CD8-positive, alpha-beta memory T cell (primary cell): Measurements from ENCODE around the gene TOR2A. TPM values are rescaled to one million over a fixed set of nuclear protein-coding genes. Genes with fewer than 3 reads are reported as not detected.
A peak's percentile ranks its signal among the peaks of the same experiment; 100 is the strongest.

Source experiments
- CTCF ChIA-PET: fragments of 350-600 bp; sonication (Branson Sonifier 250); formaldehyde crosslinking; loops from one replicate; lab custom pipeline; 2021; ENCODE audit warnings: antibody characterized with exemption; lab: Charles Lee
- POLR2A ChIA-PET: fragments of 350-600 bp; sonication (Branson Sonifier 250); formaldehyde crosslinking; loops from one replicate; lab custom pipeline; 2021; ENCODE audit warnings: antibody characterized with exemption; lab: Charles Lee
- DNase-seq, 5 donors: peaks; one replicate each; pipeline versions ENCODE4 v3.0.0 to v3.0.0-alpha.2; 2020 to 2022; ENCODE audit warnings: mixed read lengths in 1 of 5
- H3K27ac ChIP-seq: one replicate; pipeline ENCODE4 v1.7.0; 2013; ENCODE audit warnings: low read depth, mild to moderate bottlenecking, low read length, moderate library complexity
- H3K27me3 ChIP-seq: 2 replicates; pipeline ENCODE4 v1.7.0; 2013; ENCODE audit warnings: low read length, mild to moderate bottlenecking; ENCODE audit not compliant: insufficient read depth, poor library complexity, severe bottlenecking
- H3K36me3 ChIP-seq: 2 replicates; pipeline ENCODE4 v1.7.0; 2013; ENCODE audit warnings: mild to moderate bottlenecking, low read length, moderate library complexity; ENCODE audit not compliant: insufficient read depth
- H3K4me1 ChIP-seq: 2 replicates; pipeline ENCODE4 v1.7.0; 2013; ENCODE audit warnings: mild to moderate bottlenecking, low read length, moderate library complexity; ENCODE audit not compliant: insufficient read depth
- H3K4me3 ChIP-seq: 2 replicates; pipeline ENCODE4 v1.7.0; 2013; ENCODE audit warnings: mild to moderate bottlenecking, low read length
- H3K9me3 ChIP-seq: 2 replicates; pipeline ENCODE4 v1.7.0; 2013; ENCODE audit warnings: mild to moderate bottlenecking, low read length
- H3K27ac Mint-ChIP-seq, 8 donors: one replicate each; pipeline ENCODE4 v1.8.0; 2020 to 2021; ENCODE audit warnings: mixed read lengths in 8 of 8, mild to moderate bottlenecking in 6 of 8, inconsistent platforms in 3 of 8, moderate library complexity in 3 of 8
- H3K27me3 Mint-ChIP-seq, 2 donors: one replicate each; pipeline ENCODE4 v1.8.0; 2020 to 2021; ENCODE audit warnings: mixed read lengths in 2 of 2, mild to moderate bottlenecking in 1 of 2, moderate library complexity in 1 of 2
- H3K36me3 Mint-ChIP-seq, 3 donors: one replicate each; pipeline ENCODE4 v1.8.0; 2020 to 2021; ENCODE audit warnings: mixed read lengths in 3 of 3, inconsistent platforms in 1 of 3, mild to moderate bottlenecking in 1 of 3
- H3K4me1 Mint-ChIP-seq, 3 donors: one replicate each; pipeline ENCODE4 v1.8.0; 2020 to 2021; ENCODE audit warnings: mixed read lengths in 3 of 3, inconsistent platforms in 1 of 3, mild to moderate bottlenecking in 1 of 3
- H3K4me3 Mint-ChIP-seq, 7 donors: one replicate each; pipeline ENCODE4 v1.8.0; 2020 to 2021; ENCODE audit warnings: mixed read lengths in 7 of 7, mild to moderate bottlenecking in 6 of 7, moderate library complexity in 4 of 7, inconsistent platforms in 2 of 7
- H3K9me3 Mint-ChIP-seq, 5 donors: one replicate each; pipeline ENCODE4 v1.8.0; 2020 to 2022; ENCODE audit warnings: mixed read lengths in 5 of 5, mild to moderate bottlenecking in 3 of 5, moderate library complexity in 2 of 5, inconsistent platforms in 1 of 5
- polyA plus RNA-seq: library from polyadenylated mRNA; unstranded; fragments of 300-500 nt; fragmentation: Illumina TruSeq; gene quantifications from one replicate; pipeline ENCODE4 v1.2.3, GENCODE V29; 2021
- total RNA-seq, 2 experiments: library from RNA; stranded (reverse); gene quantifications; one replicate each; pipeline ENCODE4 v1.2.3, GENCODE V29; 2021

Gene TOR2A
- total and polyA plus RNA-seq, 3 experiments from 2014 or later: 30.7 to 37.0 (median 33.7) TPM

- peak overlapping the region; percentile 33 to 81 (median 55) for H3K4me3 Mint-ChIP-seq
These were observed 33.6 kb upstream of the TOR2A start for GRCh38 chr9:127768698-127769097.

GRCh38 chr9:127767909-127768331 is 32.8 kb upstream of the TOR2A start:
- H3K4me3 ChIP-seq: peak overlapping the region; percentile 38
- peak overlapping the region; percentile 79 to 98 (median 90) for H3K27ac Mint-ChIP-seq

More at GRCh38 chr9:127768698-127769097, 33.6 kb upstream of the TOR2A start:
- Histone ChIP-seq H3K27me3 (no peaks in the 10 kb centered on the region), H3K4me3 (no peak overlapping the region), H3K4me1 (peaks cover 89% of the 10 kb centered on the region), H3K9me3 (no peaks in the 10 kb centered on the region), H3K36me3 (peaks cover 19% of the 10 kb centered on the region), H3K27ac (peak overlapping the region; percentile 8)
- ChIA-PET POLR2A (interaction anchor here (0.6 to 3.7 kb wide), 4 partner anchors 10 to 856 kb away, joined by 3 to 54 read pairs (median 6); partner anchors contain the start of gene CDK9), CTCF (interaction anchor here (1.3 to 4.5 kb wide), 7 partner anchors 9 to 101 kb away, joined by 3 to 27 read pairs (median 6); partner anchors contain the start of genes CDK9, SH2D3C and TOR2A)
- peaks cover 0 to 69% (median 8%) of the 10 kb centered on the region in 3 donors for H3K36me3 Mint-ChIP-seq
- no peaks in the 10 kb centered on the region for H3K9me3 Mint-ChIP-seq
- peak overlapping the region; percentile 79 to 98 (median 88) for H3K27ac Mint-ChIP-seq
- peaks cover 0 to 1% of the 10 kb centered on the region in 2 donors for H3K27me3 Mint-ChIP-seq
- peaks cover 72 to 87% (median 86%) of the 10 kb centered on the region in 3 donors for H3K4me1 Mint-ChIP-seq
- DNase-seq: no peak

GRCh38 chr9:127767410-127767809 is 32.3 kb upstream of the TOR2A start:
- Histone ChIP-seq H3K27me3 (no peaks in the 10 kb centered on the region), H3K4me1 (peaks cover 89% of the 10 kb centered on the region), H3K27ac (no peak overlapping the region), H3K9me3 (no peaks in the 10 kb centered on the region), H3K36me3 (peaks cover 9% of the 10 kb centered on the region), H3K4me3 (peak overlapping the region; percentile 38)
- Mint-ChIP-seq H3K4me1 (peaks cover 83 to 95% (median 93%) of the 10 kb centered on the region in 3 donors), H3K4me3 (peak overlapping the region; percentile 0 to 81 (median 76)), H3K9me3 (no peaks in the 10 kb centered on the region), H3K27me3 (peaks cover 0 to 3% of the 10 kb centered on the region in 2 donors), H3K36me3 (peaks cover 0 to 70% (median 11%) of the 10 kb centered on the region in 3 donors), H3K27ac (peak overlapping the region; percentile 76 to 96 (median 91))
- CTCF ChIA-PET: interaction anchor here (0.9 to 3.7 kb wide), 10 partner anchors 8 to 268 kb away, joined by 3 to 27 read pairs (median 6); partner anchors contain the start of genes CDK9, SH2D3C, ST6GALNAC4 and TOR2A
- no peak for DNase-seq
- POLR2A ChIA-PET: interaction anchor here (0.6 to 1.6 kb wide), 6 partner anchors 9 to 224 kb away, joined by 3 to 5 read pairs (median 4); no protein-coding TSS in a partner anchor

More at GRCh38 chr9:127767909-127768331, 32.8 kb upstream of the TOR2A start:
- Histone ChIP-seq H3K27me3 (no peaks in the 10 kb centered on the region), H3K27ac (peak overlapping the region; percentile 8), H3K36me3 (peaks cover 14% of the 10 kb centered on the region), H3K9me3 (no peaks in the 10 kb centered on the region), H3K4me1 (peaks cover 90% of the 10 kb centered on the region)
- CTCF ChIA-PET: interaction anchor here (0.9 to 3.7 kb wide), 10 partner anchors 8 to 268 kb away, joined by 3 to 27 read pairs (median 6); partner anchors contain the start of genes CDK9, SH2D3C, ST6GALNAC4 and TOR2A
- DNase-seq: no peak
- Mint-ChIP-seq H3K27me3 (peaks cover 0 to 1% of the 10 kb centered on the region in 2 donors), H3K9me3 (no peaks in the 10 kb centered on the region), H3K36me3 (peaks cover 0 to 70% (median 11%) of the 10 kb centered on the region in 3 donors), H3K4me3 (peak overlapping the region in 3 of 7 donors; percentile 44 to 79 (median 78)), H3K4me1 (peaks cover 78 to 90% (median 90%) of the 10 kb centered on the region in 3 donors)
- POLR2A ChIA-PET: interaction anchor here (0.6 to 1.6 kb wide), 4 partner anchors 8 to 44 kb away, joined by 3 to 5 read pairs (median 4); no protein-coding TSS in a partner anchor

- Histone ChIP-seq H3K27me3 (no peaks in the 10 kb centered on the region), H3K4me3 (no peak overlapping the region), H3K4me1 (peaks cover 73% of the 10 kb centered on the region), H3K36me3 (peaks cover 14% of the 10 kb centered on the region), H3K27ac (no peak overlapping the region), H3K9me3 (no peaks in the 10 kb centered on the region)
- Mint-ChIP-seq H3K4me3 (peak overlapping the region in 1 of 7 donors; percentile 45), H3K27ac (peak overlapping the region in 7 of 8 donors; percentile 68 to 96 (median 90)), H3K4me1 (peaks cover 73 to 94% (median 80%) of the 10 kb centered on the region in 3 donors), H3K9me3 (no peaks in the 10 kb centered on the region), H3K27me3 (peaks cover 0 to 3% of the 10 kb centered on the region in 2 donors), H3K36me3 (peaks cover 0 to 69% (median 11%) of the 10 kb centered on the region in 3 donors)
- DNase-seq: no peak
- POLR2A ChIA-PET: no interaction called here
- CTCF ChIA-PET: interaction anchor here (0.6 to 3.7 kb wide), 3 partner anchors 10 to 105 kb away, joined by 3 to 27 read pairs (median 15); partner anchors contain the start of gene CDK9
These were observed 30.3 kb upstream of the TOR2A start for GRCh38 chr9:127765418-127765817.

- H3K4me3 Mint-ChIP-seq: peak overlapping the region in 1 of 7 donors; percentile 64
- peaks cover 0 to 3% of the 10 kb centered on the region in 2 donors for H3K27me3 Mint-ChIP-seq
- Histone ChIP-seq H3K4me1 (peaks cover 58% of the 10 kb centered on the region), H3K36me3 (peaks cover 14% of the 10 kb centered on the region), H3K9me3 (no peaks in the 10 kb centered on the region), H3K27ac (no peak overlapping the region), H3K27me3 (no peaks in the 10 kb centered on the region), H3K4me3 (no peak overlapping the region)
- ChIA-PET POLR2A (no interaction called here), CTCF (interaction anchor here (1.6 to 3.4 kb wide), 2 partner anchors 20 to 106 kb away, joined by 7 to 18 read pairs; no protein-coding TSS in a partner anchor)
- peaks cover 0 to 74% (median 11%) of the 10 kb centered on the region in 3 donors for H3K36me3 Mint-ChIP-seq
- peak in 1 of 5 donors; percentile 23 for DNase-seq
- H3K9me3 Mint-ChIP-seq: no peaks in the 10 kb centered on the region
- H3K27ac Mint-ChIP-seq: peak overlapping the region; percentile 57 to 94 (median 72)
- peaks cover 60 to 80% (median 67%) of the 10 kb centered on the region in 3 donors for H3K4me1 Mint-ChIP-seq
These were observed 28.9 kb upstream of the TOR2A start for GRCh38 chr9:127763918-127764384.

- Mint-ChIP-seq H3K36me3 (peaks cover 0 to 72% (median 11%) of the 10 kb centered on the region in 3 donors), H3K27ac (peak overlapping the region in 7 of 8 donors; percentile 57 to 94 (median 84)), H3K4me3 (no peak overlapping the region), H3K4me1 (peaks cover 53 to 68% (median 57%) of the 10 kb centered on the region in 3 donors), H3K9me3 (no peaks in the 10 kb centered on the region), H3K27me3 (peaks cover 0 to 3% of the 10 kb centered on the region in 2 donors)
- H3K27me3 ChIP-seq: no peaks in the 10 kb centered on the region
- no peak for DNase-seq
- H3K36me3 ChIP-seq: peaks cover 14% of the 10 kb centered on the region
- ChIA-PET CTCF (interaction anchor here (1.1 to 3.4 kb wide), 4 partner anchors 9 to 24 kb away, joined by 3 to 18 read pairs (median 5); no protein-coding TSS in a partner anchor), POLR2A (no interaction called here)
- no peak overlapping the region for H3K27ac ChIP-seq
- peaks cover 41% of the 10 kb centered on the region for H3K4me1 ChIP-seq
- no peaks in the 10 kb centered on the region for H3K9me3 ChIP-seq
- no peak overlapping the region for H3K4me3 ChIP-seq
These were observed 27.1 kb upstream of the TOR2A start for GRCh38 chr9:127762111-127762676.

GRCh38 chr9:127761491-127761956 is 26.4 kb upstream of the TOR2A start:
- ChIA-PET POLR2A (no interaction called here), CTCF (interaction anchor here (1.5 to 2.2 kb wide), 2 partner anchors 10 to 16 kb away, joined by 4 to 6 read pairs; no protein-coding TSS in a partner anchor)
- no peak overlapping the region for H3K27ac ChIP-seq
- Mint-ChIP-seq H3K36me3 (peaks cover 0 to 70% (median 11%) of the 10 kb centered on the region in 3 donors), H3K9me3 (no peaks in the 10 kb centered on the region), H3K27ac (peak overlapping the region in 3 of 8 donors; percentile 11 to 29 (median 17)), H3K4me3 (no peak overlapping the region), H3K4me1 (peaks cover 47 to 61% (median 50%) of the 10 kb centered on the region in 3 donors), H3K27me3 (peaks cover 0 to 3% of the 10 kb centered on the region in 2 donors)
- DNase-seq: no peak
- peaks cover 14% of the 10 kb centered on the region for H3K36me3 ChIP-seq
- no peak overlapping the region for H3K4me3 ChIP-seq
- no peaks in the 10 kb centered on the region for H3K27me3 ChIP-seq
- peaks cover 34% of the 10 kb centered on the region for H3K4me1 ChIP-seq
- H3K9me3 ChIP-seq: no peaks in the 10 kb centered on the region
